Breast epithelium (tissue), 3 donors: ENCODE results near the gene GATAD2A.

Experiments
- POLR2A ChIP-seq: fragments of 450-650 bp; IDR thresholded peaks from one replicate; pipeline ENCODE4 v1.6.1; 2016; ENCODE audit warnings: antibody characterized with exemption, mild to moderate bottlenecking, moderate library complexity
- POLR2AphosphoS5 ChIP-seq, 3 donors: sonication (generic); formaldehyde crosslinking; IDR thresholded peaks; one replicate each; pipeline ENCODE4 v1.6.1; 2017; ENCODE audit warnings: antibody characterized with exemption in 3 of 3

DNA sequence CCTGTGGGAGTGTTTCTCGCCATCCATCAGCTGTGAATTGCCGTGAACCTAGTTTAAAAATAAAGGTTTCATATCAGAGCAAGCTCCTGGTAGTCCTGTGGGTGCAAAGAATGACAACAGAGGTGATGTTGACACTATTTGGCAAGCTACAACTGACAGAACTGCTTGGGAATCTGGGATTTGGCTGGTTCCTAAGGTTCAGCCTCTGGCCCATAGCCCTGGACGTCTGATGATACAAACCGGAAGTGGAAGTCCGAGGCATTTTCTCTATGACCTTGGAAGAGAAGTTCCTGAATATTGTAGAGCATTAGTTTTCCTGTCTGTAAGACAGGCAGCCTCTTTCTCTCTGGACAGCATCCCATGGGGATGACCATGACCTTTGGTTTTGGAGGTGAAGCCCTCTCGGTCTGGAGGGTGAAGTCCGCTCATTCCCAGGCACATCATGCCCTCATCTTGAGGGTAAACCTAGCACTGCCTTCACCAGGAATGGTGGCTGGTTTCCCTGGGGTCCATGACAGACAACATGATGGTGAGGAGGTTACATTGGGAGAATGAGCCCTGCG is 29.1 kb downstream of the GATAD2A start:
- TF ChIP-seq POLR2AphosphoS5 (IDR thresholded peaks at IDR 0.05) (no peak), POLR2A (no peak)
